ENCODE data around the gene TMEM101.

DNA sequence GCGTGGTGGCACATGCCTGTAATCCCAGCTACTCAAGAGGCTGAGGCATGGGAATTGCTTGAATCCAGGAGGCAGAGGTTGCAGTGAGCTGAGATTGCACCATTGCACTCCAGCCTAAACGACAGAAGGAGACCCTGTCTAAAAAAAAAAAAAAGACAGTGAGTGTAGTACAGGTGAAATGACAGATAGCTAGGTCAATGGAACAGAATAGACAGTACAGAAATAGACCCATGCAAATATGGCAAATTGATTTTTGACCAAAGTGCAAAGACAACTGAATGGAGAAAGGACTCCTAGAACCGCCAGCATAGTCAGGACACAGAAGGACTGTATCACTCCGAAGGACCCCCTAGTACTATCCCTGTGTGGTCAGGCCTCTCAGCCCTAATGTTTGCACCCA lies 44.4 kb downstream of the TMEM101 start:
- TF ChIP-seq, protein P1, sequence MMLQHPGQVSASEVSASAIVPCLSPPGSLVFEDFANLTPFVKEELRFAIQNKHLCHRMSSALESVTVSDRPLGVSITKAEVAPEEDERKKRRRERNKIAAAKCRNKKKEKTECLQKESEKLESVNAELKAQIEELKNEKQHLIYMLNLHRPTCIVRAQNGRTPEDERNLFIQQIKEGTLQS (CRISPR knock-in tag; conservative IDR thresholded peaks at IDR 0.05): no peak
- TF ChIP-seq ESRRA (CRISPR knock-in tag; IDR thresholded peaks at IDR 0.05; ENCODE audit: borderline replicate concordance) (no peak), ZNF263 (CRISPR knock-in tag; IDR thresholded peaks at IDR 0.05; ENCODE audit: low read depth) (no peak), NFYB (CRISPR knock-in tag; conservative IDR thresholded peaks at IDR 0.05; ENCODE audit: low read depth) (no peak)
- TF ChIP-seq, protein P2, sequence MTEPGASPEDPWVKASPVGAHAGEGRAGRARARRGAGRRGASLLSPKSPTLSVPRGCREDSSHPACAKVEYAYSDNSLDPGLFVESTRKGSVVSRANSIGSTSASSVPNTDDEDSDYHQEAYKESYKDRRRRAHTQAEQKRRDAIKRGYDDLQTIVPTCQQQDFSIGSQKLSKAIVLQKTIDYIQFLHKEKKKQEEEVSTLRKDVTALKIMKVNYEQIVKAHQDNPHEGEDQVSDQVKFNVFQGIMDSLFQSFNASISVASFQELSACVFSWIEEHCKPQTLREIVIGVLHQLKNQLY (CRISPR knock-in tag; IDR thresholded peaks at IDR 0.05): no peak
- TF ChIP-seq, protein P3, sequence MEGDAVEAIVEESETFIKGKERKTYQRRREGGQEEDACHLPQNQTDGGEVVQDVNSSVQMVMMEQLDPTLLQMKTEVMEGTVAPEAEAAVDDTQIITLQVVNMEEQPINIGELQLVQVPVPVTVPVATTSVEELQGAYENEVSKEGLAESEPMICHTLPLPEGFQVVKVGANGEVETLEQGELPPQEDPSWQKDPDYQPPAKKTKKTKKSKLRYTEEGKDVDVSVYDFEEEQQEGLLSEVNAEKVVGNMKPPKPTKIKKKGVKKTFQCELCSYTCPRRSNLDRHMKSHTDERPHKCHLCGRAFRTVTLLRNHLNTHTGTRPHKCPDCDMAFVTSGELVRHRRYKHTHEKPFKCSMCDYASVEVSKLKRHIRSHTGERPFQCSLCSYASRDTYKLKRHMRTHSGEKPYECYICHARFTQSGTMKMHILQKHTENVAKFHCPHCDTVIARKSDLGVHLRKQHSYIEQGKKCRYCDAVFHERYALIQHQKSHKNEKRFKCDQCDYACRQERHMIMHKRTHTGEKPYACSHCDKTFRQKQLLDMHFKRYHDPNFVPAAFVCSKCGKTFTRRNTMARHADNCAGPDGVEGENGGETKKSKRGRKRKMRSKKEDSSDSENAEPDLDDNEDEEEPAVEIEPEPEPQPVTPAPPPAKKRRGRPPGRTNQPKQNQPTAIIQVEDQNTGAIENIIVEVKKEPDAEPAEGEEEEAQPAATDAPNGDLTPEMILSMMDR (IDR thresholded peaks at IDR 0.05): no peak

Measured in WTC11 (cell line).